ENCODE results near the gene RCOR3.

Gene RCOR3

DNA sequence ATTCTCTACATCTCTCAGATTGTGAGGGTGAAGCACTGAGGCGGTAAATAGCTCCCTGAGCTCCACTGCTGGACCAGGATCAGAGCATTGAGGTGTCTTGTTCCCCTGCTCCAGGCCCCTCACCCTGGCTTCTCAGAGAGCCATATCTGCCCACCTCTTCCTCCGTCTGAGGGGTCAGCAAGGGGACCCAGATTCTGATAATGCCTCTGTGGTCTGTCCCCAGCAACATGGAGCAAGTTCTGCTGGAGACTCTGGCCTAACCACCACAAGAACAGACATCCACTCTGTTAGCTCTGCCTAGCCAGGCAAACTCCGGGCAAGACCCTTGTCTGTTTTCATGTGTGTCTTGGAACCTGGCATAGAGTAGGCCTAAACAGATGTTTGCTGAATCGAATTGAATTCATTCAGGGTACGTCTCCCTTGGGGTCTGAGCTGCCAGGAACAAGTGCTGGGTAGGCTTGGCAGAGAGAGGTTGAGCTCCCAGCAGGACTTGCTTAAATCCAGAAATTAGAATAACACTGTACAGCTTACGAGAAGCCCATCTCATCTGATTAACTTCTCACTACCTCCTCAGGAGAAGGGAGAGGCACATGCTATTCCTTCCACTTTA lies 69.8 kb downstream of the RCOR3 start:
- FAIRE-seq, result no peak
- no peak for DNase-seq (ENCODE audit: insufficient read length)
- TF ChIP-seq TAF1 (IDR thresholded peaks at IDR 0.05; ENCODE audit: borderline replicate concordance, low read depth, low read length), result no peak
- TF ChIP-seq POLR2A (IDR thresholded peaks at IDR 0.05; ENCODE audit: low read depth, low read length), result no peak
- TF ChIP-seq POLR2AphosphoS5 (IDR thresholded peaks at IDR 0.05; ENCODE audit: low read depth, low read length), result no peak

- no peak for TF ChIP-seq POLR2A (IDR thresholded peaks at IDR 0.05; ENCODE audit: low read depth, low read length)
- TF ChIP-seq TAF1 (IDR thresholded peaks at IDR 0.05; ENCODE audit: borderline replicate concordance, low read depth, low read length), result no peak
- no peak for TF ChIP-seq POLR2AphosphoS5 (IDR thresholded peaks at IDR 0.05; ENCODE audit: low read depth, low read length)
- peak; percentile 82 for FAIRE-seq
- no peak for DNase-seq (ENCODE audit: insufficient read length)
Observed at GRCh38 chr1:211329764-211330201, 70.6 kb downstream of the RCOR3 start.

GRCh38 chr1:211330282-211330936 lies 71.2 kb downstream of the RCOR3 start:
- DNase-seq (ENCODE audit: insufficient read length) (no peak), FAIRE-seq (no peak)
- TF ChIP-seq POLR2A (IDR thresholded peaks at IDR 0.05; ENCODE audit: low read depth, low read length) (no peak), POLR2AphosphoS5 (IDR thresholded peaks at IDR 0.05; ENCODE audit: low read depth, low read length) (no peak)

DNA sequence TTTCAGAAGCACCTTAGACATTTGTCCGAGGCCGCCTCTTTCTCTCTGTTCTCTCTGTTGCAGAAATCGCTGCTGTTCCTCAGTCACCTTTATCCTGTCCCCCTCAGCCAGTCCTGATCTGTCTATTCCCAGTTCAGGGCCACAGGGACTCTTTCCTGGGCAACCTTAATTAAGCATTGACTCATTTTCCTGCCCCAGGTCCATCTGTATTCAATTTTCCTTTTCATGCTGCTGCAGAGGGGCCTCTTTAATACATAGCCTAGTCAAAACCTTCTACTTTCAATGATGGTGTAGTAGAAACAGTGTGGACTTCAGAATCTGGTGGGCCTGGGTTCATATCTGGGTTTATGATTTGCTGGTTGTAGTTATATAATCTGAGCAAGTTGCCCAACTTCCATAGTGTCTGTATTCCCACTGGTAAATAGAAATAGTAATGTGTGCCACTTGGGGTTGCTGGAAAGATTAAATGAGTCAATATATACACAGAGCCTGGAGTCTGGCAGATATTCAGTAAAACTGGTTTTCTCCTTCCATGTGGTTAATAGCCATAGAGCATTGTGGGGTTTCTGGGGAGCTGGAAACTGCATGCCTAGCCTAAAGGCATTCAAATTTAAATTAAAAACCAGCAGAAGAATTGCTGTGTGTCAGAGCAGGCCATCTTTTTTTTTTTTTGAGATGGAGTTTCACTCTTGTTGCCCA lies 72.0 kb downstream of the RCOR3 start:
- no peak for TF ChIP-seq POLR2AphosphoS5 (IDR thresholded peaks at IDR 0.05; ENCODE audit: low read depth, low read length)
- TF ChIP-seq POLR2A (IDR thresholded peaks at IDR 0.05; ENCODE audit: low read depth, low read length), result no peak
- TF ChIP-seq TAF1 (IDR thresholded peaks at IDR 0.05; ENCODE audit: borderline replicate concordance, low read depth, low read length), result no peak
- DNase-seq (ENCODE audit: insufficient read length), result no peak
- no peak for FAIRE-seq

DNA sequence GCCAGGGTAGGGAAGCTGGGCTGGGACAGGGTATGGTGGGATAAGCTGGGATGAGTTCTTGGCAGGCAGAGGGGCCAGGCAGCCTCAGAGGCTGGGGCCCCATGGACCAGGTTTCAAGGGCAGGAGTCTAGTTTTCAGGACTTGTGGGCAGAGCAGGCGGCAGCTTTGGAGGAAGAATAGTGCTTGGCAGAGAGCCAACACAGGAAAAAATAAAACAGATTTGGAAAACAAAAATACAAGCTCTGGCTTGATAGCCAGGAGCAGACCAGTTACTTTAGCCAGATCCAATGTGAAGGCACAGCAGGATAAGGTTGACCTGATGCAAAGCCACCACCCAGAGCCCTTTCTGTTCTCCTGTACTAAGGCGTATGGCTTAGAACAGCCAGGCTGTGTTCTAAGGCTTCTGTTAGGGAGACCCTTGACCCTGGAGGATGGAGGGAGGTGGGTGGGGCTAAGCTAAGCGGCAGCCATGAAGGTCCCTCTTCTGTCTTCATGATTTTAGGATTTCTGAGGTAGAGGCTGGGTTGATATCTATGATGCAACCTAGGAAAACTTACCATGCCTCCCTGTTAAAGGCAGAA lies 73.0 kb downstream of the RCOR3 start:
- TF ChIP-seq TAF1 (IDR thresholded peaks at IDR 0.05; ENCODE audit: borderline replicate concordance, low read depth, low read length), result no peak
- no peak for TF ChIP-seq POLR2AphosphoS5 (IDR thresholded peaks at IDR 0.05; ENCODE audit: low read depth, low read length)
- no peak for TF ChIP-seq POLR2A (IDR thresholded peaks at IDR 0.05; ENCODE audit: low read depth, low read length)
- DNase-seq (ENCODE audit: insufficient read length) (no peak), FAIRE-seq (no peak)

DNA sequence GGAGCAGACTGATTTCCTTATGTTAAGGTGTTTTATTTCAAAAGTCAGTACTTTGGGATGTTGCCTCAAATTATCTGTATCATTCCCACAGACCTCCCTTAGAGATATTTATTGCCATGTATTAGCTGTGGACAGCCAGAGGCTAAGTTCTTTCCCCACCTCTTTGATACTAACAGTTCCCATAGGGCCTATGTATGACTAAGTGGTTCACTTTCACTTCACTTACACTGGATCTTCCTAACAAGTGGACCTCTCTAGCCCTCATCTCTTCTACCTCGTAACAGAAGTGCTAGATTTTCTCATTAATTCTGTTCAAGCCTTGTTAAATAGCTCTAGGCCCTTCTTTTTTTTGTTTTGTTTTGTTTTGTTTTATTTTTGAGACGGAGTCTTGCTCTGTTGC lies 73.7 kb downstream of the RCOR3 start:
- no peak for TF ChIP-seq POLR2A (IDR thresholded peaks at IDR 0.05; ENCODE audit: low read depth, low read length)
- TF ChIP-seq TAF1 (IDR thresholded peaks at IDR 0.05; ENCODE audit: borderline replicate concordance, low read depth, low read length), result no peak
- no peak for TF ChIP-seq POLR2AphosphoS5 (IDR thresholded peaks at IDR 0.05; ENCODE audit: low read depth, low read length)
- no peak for FAIRE-seq
- no peak for DNase-seq (ENCODE audit: insufficient read length)

DNA sequence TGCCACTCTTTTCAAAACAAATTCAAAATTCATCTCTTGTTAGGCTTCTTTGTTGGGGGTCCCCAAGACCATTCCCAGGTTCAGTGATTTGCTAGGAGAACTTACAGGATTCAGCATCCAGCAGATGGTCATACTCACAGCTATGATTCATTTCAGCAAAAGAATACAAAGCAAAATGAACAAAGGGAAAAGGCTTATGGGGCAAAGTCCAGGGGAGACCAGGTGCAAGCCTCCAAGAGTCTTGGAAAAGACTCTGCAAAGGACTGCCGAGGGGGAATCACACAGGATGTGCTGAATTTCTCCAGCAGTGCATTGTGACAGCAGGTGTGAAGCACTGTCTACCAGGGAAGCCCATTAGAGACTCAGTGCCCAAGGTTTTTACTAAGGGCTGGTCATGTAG lies 74.7 kb downstream of the RCOR3 start:
- no peak for DNase-seq (ENCODE audit: insufficient read length)
- no peak for FAIRE-seq
- no peak for TF ChIP-seq TAF1 (IDR thresholded peaks at IDR 0.05; ENCODE audit: borderline replicate concordance, low read depth, low read length)
- no peak for TF ChIP-seq POLR2AphosphoS5 (IDR thresholded peaks at IDR 0.05; ENCODE audit: low read depth, low read length)
- no peak for TF ChIP-seq POLR2A (IDR thresholded peaks at IDR 0.05; ENCODE audit: low read depth, low read length)

DNA sequence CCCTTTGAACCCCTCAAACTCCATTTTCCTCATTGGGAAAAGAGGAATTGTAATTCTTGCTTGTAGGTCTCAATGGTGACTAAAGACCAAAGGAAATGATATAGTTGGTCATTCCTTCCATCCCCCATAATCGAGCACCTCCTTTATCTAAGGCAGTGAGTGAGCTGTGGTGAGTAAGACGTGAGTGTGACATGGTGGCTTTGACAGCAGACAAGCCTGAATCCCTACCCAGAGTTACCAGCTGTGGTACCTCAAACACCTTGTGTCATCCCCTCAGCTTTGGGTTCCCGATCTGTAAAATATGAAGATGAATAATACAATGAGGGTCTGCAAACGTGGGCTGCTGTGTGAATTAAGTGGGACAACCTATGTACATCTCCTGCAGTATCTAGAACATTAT lies 75.8 kb downstream of the RCOR3 start:
- TF ChIP-seq POLR2AphosphoS5 (IDR thresholded peaks at IDR 0.05; ENCODE audit: low read depth, low read length) (no peak), TAF1 (IDR thresholded peaks at IDR 0.05; ENCODE audit: borderline replicate concordance, low read depth, low read length) (no peak), POLR2A (IDR thresholded peaks at IDR 0.05; ENCODE audit: low read depth, low read length) (no peak)
- DNase-seq (ENCODE audit: insufficient read length), result no peak
- FAIRE-seq, result no peak

GRCh38 chr1:211335522-211336157 lies 76.5 kb downstream of the RCOR3 start:
- no peak for TF ChIP-seq POLR2A (IDR thresholded peaks at IDR 0.05; ENCODE audit: low read depth, low read length)
- no peak for TF ChIP-seq POLR2AphosphoS5 (IDR thresholded peaks at IDR 0.05; ENCODE audit: low read depth, low read length)
- TF ChIP-seq TAF1 (IDR thresholded peaks at IDR 0.05; ENCODE audit: borderline replicate concordance, low read depth, low read length), result no peak
- FAIRE-seq (peak; percentile 78), DNase-seq (ENCODE audit: insufficient read length) (peak; percentile 41)

DNA sequence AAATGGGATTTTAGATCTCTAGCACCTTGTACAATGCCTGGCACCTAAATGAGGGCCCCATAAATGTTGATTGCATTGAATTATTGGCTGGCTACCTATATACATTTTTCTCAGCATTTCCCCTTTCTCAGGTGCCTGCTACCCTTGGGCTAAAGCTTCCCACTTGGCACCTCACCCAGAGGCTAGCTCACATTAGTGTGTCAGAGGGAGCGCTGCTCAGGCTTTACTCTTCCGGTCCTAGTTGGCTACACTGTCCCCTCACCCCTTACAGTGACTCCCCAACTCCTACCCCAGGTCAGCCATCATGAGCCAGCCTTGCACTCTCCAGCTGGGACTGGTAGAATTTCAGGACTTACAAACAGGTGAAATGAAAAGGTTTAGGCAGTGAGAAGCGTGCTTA lies 77.0 kb downstream of the RCOR3 start:
- TF ChIP-seq POLR2A (IDR thresholded peaks at IDR 0.05; ENCODE audit: low read depth, low read length), result no peak
- TF ChIP-seq TAF1 (IDR thresholded peaks at IDR 0.05; ENCODE audit: borderline replicate concordance, low read depth, low read length), result no peak
- TF ChIP-seq POLR2AphosphoS5 (IDR thresholded peaks at IDR 0.05; ENCODE audit: low read depth, low read length), result no peak
- FAIRE-seq, result no peak
- DNase-seq (ENCODE audit: insufficient read length), result no peak

- no peak for FAIRE-seq
- no peak for DNase-seq (ENCODE audit: insufficient read length)
- TF ChIP-seq TAF1 (IDR thresholded peaks at IDR 0.05; ENCODE audit: borderline replicate concordance, low read depth, low read length) (no peak), POLR2AphosphoS5 (IDR thresholded peaks at IDR 0.05; ENCODE audit: low read depth, low read length) (no peak), POLR2A (IDR thresholded peaks at IDR 0.05; ENCODE audit: low read depth, low read length) (no peak)
Observed at GRCh38 chr1:211336775-211337174, 77.6 kb downstream of the RCOR3 start.
